ENCODE results near the gene OR7A17. TPM values are rescaled to one million over a fixed set of nuclear protein-coding genes. Genes with fewer than 3 reads are reported as not detected.

The OR7A17 gene
- polyA plus RNA-seq, 1 of the 3 experiments (the other 2 are of a cell fraction): not detected

- Histone ChIP-seq H3K79me2 (ENCODE audit: insufficient read depth) (no peaks in the 10 kb centered on the region), H3K36me3 (replicated peaks in 1 of 2; ENCODE audit: control insufficient read depth in 1 of 2, insufficient read depth in 2 of 2, low read length in 1 of 2) (no peaks in the 10 kb centered on the region), H3F3A (replicated peaks; ENCODE audit: insufficient read depth) (no peaks in the 10 kb centered on the region), H3K9ac (no peak overlapping the region), H3K4me2 (no peak overlapping the region), H2AFZ (ENCODE audit: low read depth) (no peak overlapping the region), H4K20me1 (ENCODE audit: insufficient read depth) (no peaks in the 10 kb centered on the region), H3K4me3 (ENCODE audit: low read depth in 2 of 2, low read length in 1 of 2) (no peak overlapping the region), H3K4me1 (ENCODE audit: control insufficient read depth in 1 of 2, insufficient read depth in 2 of 2, low read depth in 1 of 2, low read length in 1 of 2) (no peaks in the 10 kb centered on the region), H3K9me2 (no peaks in the 10 kb centered on the region), H3K27ac (ENCODE audit: low read depth in 2 of 2, low read length in 1 of 2) (no peak overlapping the region), H3K27me3 (ENCODE audit: insufficient read depth) (peaks cover 7% of the 10 kb centered on the region; the same call in 1 of the 2 replicates), H3K9me3 (no peaks in the 10 kb centered on the region)
- DNase-seq: no peak
- 10% methylated on average over 5 of the region's 5 CpGs for WGBS (ENCODE audit: low lambda C conversion rate)
- CTCF ChIA-PET: no interaction called here
- POLR2A ChIA-PET: no interaction called here
- TF ChIP-seq MEF2A (IDR thresholded peaks at IDR 0.05; ENCODE audit: borderline replicate concordance, low read depth) (no peak), ZBTB33 (IDR thresholded peaks at IDR 0.05; ENCODE audit: borderline replicate concordance, low read depth) (no peak), NRF1 (IDR thresholded peaks at IDR 0.05; ENCODE audit: low read depth, low read length) (no peak), POLR2AphosphoS5 (IDR thresholded peaks at IDR 0.05; ENCODE audit: low read depth, low read length) (no peak), TEAD4 (IDR thresholded peaks at IDR 0.05; ENCODE audit: borderline replicate concordance, insufficient read depth) (no peak), REST (IDR thresholded peaks at IDR 0.05; ENCODE audit: low read depth, low read length) (no peak), ELF1 (IDR thresholded peaks at IDR 0.05) (no peak), RFX5 (IDR thresholded peaks at IDR 0.05; ENCODE audit: low read length) (no peak), MXI1 (IDR thresholded peaks at IDR 0.05; ENCODE audit: low read depth, low read length) (no peak), FOXJ3 (CRISPR knock-in tag; IDR thresholded peaks at IDR 0.05) (no peak), USF1 (IDR thresholded peaks at IDR 0.05; ENCODE audit: borderline replicate concordance, low read depth) (no peak), PBX3 (IDR thresholded peaks at IDR 0.05) (no peak), RCOR1 (IDR thresholded peaks at IDR 0.05; ENCODE audit: low read length) (no peak), EP300 (IDR thresholded peaks at IDR 0.05; ENCODE audit: borderline replicate concordance in 1 of 2, low read depth in 1 of 2, low read length in 1 of 2) (no peak), CHD2 (IDR thresholded peaks at IDR 0.05; ENCODE audit: low read length, partially characterized antibody) (no peak), TCF12 (IDR thresholded peaks at IDR 0.05) (no peak)
Observed at GRCh38 chr19:14868497-14868896, 17.4 kb downstream of the OR7A17 start.

All from SK-N-SH (cell line).